ENCODE data around the gene GNB1L. TPM values are rescaled to one million over a fixed set of nuclear protein-coding genes. Genes with fewer than 3 reads are reported as not detected.

Gene GNB1L
- polyA plus RNA-seq, 1 experiment: 3.6 TPM

DNA sequence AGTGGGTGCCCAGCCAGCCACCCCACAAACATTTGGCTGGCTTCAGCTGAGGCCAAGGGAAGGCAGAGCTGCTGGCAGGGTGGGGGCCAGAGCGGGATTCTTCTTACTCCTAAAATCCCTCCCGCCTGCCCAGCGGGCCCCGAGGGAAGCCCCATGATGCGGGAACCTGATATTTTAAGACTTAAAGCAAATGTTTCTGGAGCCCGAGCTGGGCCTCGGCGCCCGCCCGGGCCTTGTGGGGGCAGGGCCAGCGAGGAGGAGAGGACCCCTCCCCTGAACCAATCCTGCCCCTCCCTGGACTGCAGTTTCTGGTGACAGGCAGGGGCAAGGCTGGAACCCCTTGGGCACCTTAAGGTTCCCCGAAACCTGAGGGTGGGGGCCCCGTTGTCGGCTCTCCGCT lies 114.1 kb downstream of the GNB1L start:
- CTCF ChIA-PET: interaction anchor here (9.0 kb wide), 1 partner anchor 10 kb away, joined by 49 read pairs; no protein-coding TSS in a partner anchor

DNA sequence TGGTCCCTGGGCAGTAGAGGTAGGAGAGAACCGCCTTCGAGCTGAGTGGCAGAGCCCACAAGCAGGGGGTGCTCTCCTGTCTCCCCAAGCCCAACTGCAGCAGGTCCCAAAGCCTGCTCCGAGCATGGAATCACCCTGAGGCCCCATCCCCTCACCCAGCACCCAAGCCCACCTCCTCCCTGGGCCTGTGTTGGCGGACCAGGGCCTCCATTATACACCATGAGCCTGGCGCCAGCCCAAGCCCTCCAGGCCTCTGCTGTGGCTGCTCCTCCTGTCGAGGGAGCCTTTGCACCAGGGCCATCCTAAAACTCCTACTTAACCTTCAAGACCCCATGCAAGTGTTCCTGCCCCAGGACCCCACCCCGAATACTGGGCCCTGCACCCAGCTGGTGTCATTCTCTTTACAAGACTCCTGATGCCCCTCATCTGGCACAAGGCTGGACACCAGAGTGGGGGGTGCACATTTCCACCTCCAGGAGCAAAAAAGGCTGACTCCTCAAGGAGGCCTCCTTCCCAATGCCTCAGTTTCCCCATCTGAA lies 114.7 kb downstream of the GNB1L start:
- TF ChIP-seq, protein P1, sequence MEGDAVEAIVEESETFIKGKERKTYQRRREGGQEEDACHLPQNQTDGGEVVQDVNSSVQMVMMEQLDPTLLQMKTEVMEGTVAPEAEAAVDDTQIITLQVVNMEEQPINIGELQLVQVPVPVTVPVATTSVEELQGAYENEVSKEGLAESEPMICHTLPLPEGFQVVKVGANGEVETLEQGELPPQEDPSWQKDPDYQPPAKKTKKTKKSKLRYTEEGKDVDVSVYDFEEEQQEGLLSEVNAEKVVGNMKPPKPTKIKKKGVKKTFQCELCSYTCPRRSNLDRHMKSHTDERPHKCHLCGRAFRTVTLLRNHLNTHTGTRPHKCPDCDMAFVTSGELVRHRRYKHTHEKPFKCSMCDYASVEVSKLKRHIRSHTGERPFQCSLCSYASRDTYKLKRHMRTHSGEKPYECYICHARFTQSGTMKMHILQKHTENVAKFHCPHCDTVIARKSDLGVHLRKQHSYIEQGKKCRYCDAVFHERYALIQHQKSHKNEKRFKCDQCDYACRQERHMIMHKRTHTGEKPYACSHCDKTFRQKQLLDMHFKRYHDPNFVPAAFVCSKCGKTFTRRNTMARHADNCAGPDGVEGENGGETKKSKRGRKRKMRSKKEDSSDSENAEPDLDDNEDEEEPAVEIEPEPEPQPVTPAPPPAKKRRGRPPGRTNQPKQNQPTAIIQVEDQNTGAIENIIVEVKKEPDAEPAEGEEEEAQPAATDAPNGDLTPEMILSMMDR (IDR thresholded peaks at IDR 0.05; ENCODE audit: insufficient read depth, low read depth, low read length): no peak
- no peak for DNase-seq (ENCODE audit: low read depth)
- Histone ChIP-seq H3K4me3 (ENCODE audit: low read depth, low read length) (no peak overlapping the region), H3K27me3 (ENCODE audit: control insufficient read depth, insufficient read depth, low read length) (no peaks in the 10 kb centered on the region), H3K36me3 (ENCODE audit: control insufficient read depth, insufficient read depth, low read length) (no peaks in the 10 kb centered on the region)
- ChIA-PET POLR2A (no interaction called here), CTCF (interaction anchor here (9.0 kb wide), 1 partner anchor 9 kb away, joined by 49 read pairs; no protein-coding TSS in a partner anchor)

More for the DNA sequence above, 114.1 kb downstream of the GNB1L start:
- Histone ChIP-seq H3K4me3 (ENCODE audit: low read depth, low read length) (no peak overlapping the region), H3K36me3 (ENCODE audit: control insufficient read depth, insufficient read depth, low read length) (no peaks in the 10 kb centered on the region), H3K27me3 (ENCODE audit: control insufficient read depth, insufficient read depth, low read length) (no peaks in the 10 kb centered on the region)
- TF ChIP-seq, protein P1 (IDR thresholded peaks at IDR 0.05; ENCODE audit: insufficient read depth, low read depth, low read length): no peak
- DNase-seq (ENCODE audit: low read depth): no peak
- POLR2A ChIA-PET: no interaction called here

DNA sequence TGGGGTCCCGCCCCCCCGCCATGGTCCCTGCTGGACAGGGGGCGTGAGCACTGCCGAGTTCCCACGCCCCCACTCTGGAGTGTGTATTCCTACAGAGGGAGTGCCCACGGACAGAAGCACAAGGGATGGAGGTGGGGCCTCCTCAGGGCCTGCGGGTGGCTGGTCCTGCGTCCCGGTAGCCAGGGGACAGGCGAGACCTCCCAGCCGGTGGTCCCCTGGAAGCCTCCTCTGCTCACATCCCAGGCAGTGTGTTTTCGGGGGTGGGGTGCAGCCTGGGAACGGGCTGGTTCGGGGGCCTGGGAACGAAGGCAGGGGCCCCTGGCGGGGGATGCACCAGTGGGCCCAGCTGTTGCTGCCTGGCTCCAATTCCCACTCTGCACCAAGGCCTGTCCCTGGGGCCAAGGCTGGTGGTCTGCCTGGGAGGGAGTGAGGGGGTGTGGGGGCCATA lies 115.2 kb downstream of the GNB1L start:
- CTCF ChIA-PET: interaction anchor here (9.0 kb wide), 1 partner anchor 9 kb away, joined by 49 read pairs; no protein-coding TSS in a partner anchor
- H3K27me3 ChIP-seq (ENCODE audit: control insufficient read depth, insufficient read depth, low read length): no peaks in the 10 kb centered on the region
- TF ChIP-seq, protein P1 (IDR thresholded peaks at IDR 0.05; ENCODE audit: insufficient read depth, low read depth, low read length): no peak
- POLR2A ChIA-PET: no interaction called here
- DNase-seq (ENCODE audit: low read depth): no peak
- H3K4me3 ChIP-seq (ENCODE audit: low read depth, low read length): no peak overlapping the region
- H3K36me3 ChIP-seq (ENCODE audit: control insufficient read depth, insufficient read depth, low read length): no peaks in the 10 kb centered on the region

DNA sequence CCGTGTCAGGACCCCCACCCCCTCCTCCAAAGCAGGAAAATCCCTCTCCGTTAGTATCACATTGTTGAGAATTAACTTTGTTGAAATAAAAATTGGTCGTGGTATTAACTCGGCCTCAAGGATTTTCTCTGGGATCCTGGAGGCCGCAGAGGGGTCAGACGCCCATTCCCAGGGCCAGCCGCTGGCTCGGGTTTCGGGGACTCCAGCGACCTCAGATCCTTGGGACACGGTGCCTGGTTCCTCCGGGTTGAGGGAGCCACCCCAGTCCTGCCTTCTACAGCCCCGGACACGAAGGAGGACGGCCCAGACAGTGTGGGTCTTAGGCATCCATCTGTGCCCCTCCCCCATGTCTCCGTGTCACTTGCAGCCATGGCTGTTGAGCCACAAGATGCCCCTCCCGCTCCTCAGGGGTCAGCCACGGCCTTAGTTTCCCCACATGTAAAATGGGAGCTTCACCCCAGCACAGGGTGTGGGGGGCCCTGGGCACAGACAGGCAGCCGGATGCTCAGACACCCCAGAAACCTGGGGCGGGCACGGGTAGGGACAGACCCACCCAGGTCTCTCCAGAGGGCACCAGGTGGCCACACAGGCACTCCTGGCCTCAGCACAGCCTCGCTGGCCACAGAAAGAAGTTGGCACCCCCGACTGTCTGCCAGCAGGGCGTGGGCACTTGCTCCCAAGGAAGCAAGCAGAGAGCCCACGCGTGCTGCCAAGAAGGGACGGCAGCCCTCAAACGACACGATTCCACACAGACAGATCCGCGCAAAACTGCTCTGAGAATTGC lies 115.8 kb downstream of the GNB1L start:
- H3K27me3 ChIP-seq (ENCODE audit: control insufficient read depth, insufficient read depth, low read length): no peaks in the 10 kb centered on the region
- no peaks in the 10 kb centered on the region for H3K36me3 ChIP-seq (ENCODE audit: control insufficient read depth, insufficient read depth, low read length)
- H3K4me3 ChIP-seq (ENCODE audit: low read depth, low read length): no peak overlapping the region
- POLR2A ChIA-PET: no interaction called here
- TF ChIP-seq, protein P1 (IDR thresholded peaks at IDR 0.05; ENCODE audit: insufficient read depth, low read depth, low read length): no peak
- DNase-seq (ENCODE audit: low read depth): no peak
- CTCF ChIA-PET: interaction anchor here (1.2 to 9.0 kb wide), 2 partner anchors 8 to 171 kb away, joined by 4 to 49 read pairs; no protein-coding TSS in a partner anchor

DNA sequence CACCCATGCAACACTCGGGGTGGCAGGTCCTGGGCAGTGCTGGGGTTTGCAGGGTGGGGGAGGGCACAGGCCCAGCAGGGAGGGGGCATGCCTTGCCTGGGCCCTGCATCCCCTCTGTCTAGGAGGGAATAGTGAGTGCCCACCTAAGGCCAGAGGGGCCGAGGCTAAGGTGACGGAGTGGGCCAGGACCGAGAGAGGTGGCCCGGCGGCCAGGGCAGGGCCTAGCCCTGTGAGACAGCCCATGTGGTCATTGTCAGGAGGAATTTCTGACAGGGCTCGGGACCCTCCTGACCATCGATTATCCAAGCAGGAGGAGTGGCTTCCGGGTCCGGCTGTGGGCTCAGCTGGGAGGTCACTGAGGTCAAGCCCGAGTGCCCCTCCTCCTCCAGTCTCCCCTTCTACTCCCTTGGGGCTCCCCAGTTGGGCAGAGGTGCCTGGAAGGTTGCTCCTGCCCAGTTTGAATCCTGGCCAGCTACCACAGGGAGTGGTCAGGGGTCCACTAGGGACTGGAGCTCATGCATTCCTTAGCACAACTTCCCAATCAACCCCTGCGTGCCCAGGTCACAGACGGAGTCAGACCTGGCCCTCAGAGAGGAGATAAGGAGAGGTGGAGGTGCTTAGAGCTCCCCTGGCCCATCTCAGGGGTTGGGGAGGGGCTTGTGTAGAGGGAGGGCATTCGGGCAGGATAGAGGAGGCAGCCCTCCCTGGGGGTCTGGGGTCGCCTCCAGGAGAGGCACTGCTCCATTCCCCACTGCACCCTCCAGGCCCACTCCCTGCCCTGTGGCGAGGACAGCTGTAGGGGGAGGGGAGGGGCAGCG lies 116.6 kb downstream of the GNB1L start:
- ChIA-PET POLR2A (no interaction called here), CTCF (interaction anchor here (1.2 kb wide), 1 partner anchor 172 kb away, joined by 4 read pairs; no protein-coding TSS in a partner anchor)
- Histone ChIP-seq H3K27me3 (ENCODE audit: control insufficient read depth, insufficient read depth, low read length) (no peaks in the 10 kb centered on the region), H3K36me3 (ENCODE audit: control insufficient read depth, insufficient read depth, low read length) (no peaks in the 10 kb centered on the region), H3K4me3 (ENCODE audit: low read depth, low read length) (no peak overlapping the region)
- TF ChIP-seq, protein P1 (IDR thresholded peaks at IDR 0.05; ENCODE audit: insufficient read depth, low read depth, low read length): no peak
- no peak for DNase-seq (ENCODE audit: low read depth)

Data from BJ (cell line).